K562 (cell line): ENCODE data around the gene UNC45B. TPM values are rescaled to one million over a fixed set of nuclear protein-coding genes. Genes with fewer than 3 reads are reported as not detected.

Experiments
- GABPB2 ChIP-seq: fragments of 250-450 bp; sonication (Bioruptor Pico); conservative IDR thresholded peaks from 2 replicates; pipeline ENCODE4 v1.5.1; 2021; ENCODE audit warnings: mild to moderate bottlenecking
- HNRNPH1 ChIP-seq: fragments of 200-400 bp; formaldehyde crosslinking; optimal IDR thresholded peaks from 2 replicates; pipeline ENCODE3; 2017; ENCODE audit warnings: low read depth, mild to moderate bottlenecking, low read length, moderate library complexity
- ILF3 ChIP-seq: fragments of 450-650 bp; IDR thresholded peaks from 2 replicates; pipeline ENCODE4 v1.6.1; 2018; ENCODE audit warnings: antibody characterized with exemption, mild to moderate bottlenecking, moderate library complexity, borderline replicate concordance
- KDM2B ChIP-seq: fragments of 250-450 bp; sonication (Bioruptor Pico); IDR thresholded peaks from 2 replicates; pipeline ENCODE4 v1.8.0; 2021; ENCODE audit warnings: mild to moderate bottlenecking, moderate library complexity
- LARP7 ChIP-seq: fragments of 450-650 bp; IDR thresholded peaks from 2 replicates; pipeline ENCODE4 v1.6.1; 2016
- NCOA1 ChIP-seq: fragments of 450-650 bp; IDR thresholded peaks from 2 replicates; pipeline ENCODE4 v1.6.1; 2016; ENCODE audit warnings: low read depth
- NCOR1 ChIP-seq: fragments of 450-650 bp; IDR thresholded peaks from 2 replicates; pipeline ENCODE4 v1.6.1; 2016; ENCODE audit warnings: mild to moderate bottlenecking, moderate library complexity
- NFE2 ChIP-seq: IDR thresholded peaks from 2 replicates; pipeline ENCODE4 v1.6.1; 2014; ENCODE audit warnings: antibody characterized with exemption, low read depth
- RFX5 ChIP-seq: IDR thresholded peaks from 2 replicates; pipeline ENCODE4 v1.6.1; 2011; ENCODE audit warnings: low read depth, mild to moderate bottlenecking, improper control_type of control experiment, low read length
- SAFB ChIP-seq: fragments of 200-400 bp; formaldehyde crosslinking; IDR thresholded peaks from 2 replicates; pipeline ENCODE4 v1.6.1; 2017; ENCODE audit warnings: low read depth, low read length, borderline replicate concordance
- SNIP1 ChIP-seq: fragments of 450-650 bp; IDR thresholded peaks from 2 replicates; pipeline ENCODE4 v1.7.1; 2017; ENCODE audit warnings: low read depth, mild to moderate bottlenecking
- ZC3H11A ChIP-seq: IDR thresholded peaks from 2 replicates; pipeline ENCODE4 v1.6.1; 2012; ENCODE audit warnings: low read depth, low read length, improper control_type of control experiment
- ZNF224 ChIP-seq: sonication (generic); formaldehyde crosslinking; IDR thresholded peaks from 2 replicates; pipeline ENCODE4 v1.8.0; 2022; ENCODE audit warnings: mild to moderate bottlenecking, missing genetic modification reagents
- ZNF23 ChIP-seq: fragments of 250-450 bp; sonication (Bioruptor Pico); IDR thresholded peaks from 2 replicates; pipeline ENCODE4 v1.4.0; 2020; ENCODE audit warnings: mild to moderate bottlenecking
- polyA plus RNA-seq, 8 experiments: library from polyadenylated mRNA; depleted of rRNA in 4 of 8; stranded (reverse) in 5 of 8; unstranded in 3 of 8; fragments of >200 nt; fragmentation: Nextera tagmentation in 2 of 8; fragmentation: Illumina TruSeq in 1 of 8; extraction: Ambion mirVana in 2 of 8; extraction: Trizol in 1 of 8; gene quantifications; 2 replicates each; pipeline versions ENCODE4 v1.2.1 to v1.2.3, GENCODE V29; 2011 to 2014; ENCODE audit warnings: inconsistent platforms in 1 of 8, missing spikeins in 1 of 8
- total RNA-seq, 7 experiments: library from RNA; depleted of rRNA in 6 of 7; stranded (reverse); fragments of >200 nt in 6 of 7; fragmentation: Illumina TruSeq in 2 of 7; extraction: Trizol in 2 of 7; gene quantifications; 2 replicates each; pipeline versions ENCODE4 v1.2.1 to v1.2.3, GENCODE V29; 2011 to 2021; ENCODE audit warnings: low replicate concordance in 1 of 7
- TF ChIP-seq, protein P1 (sequence below), 2 experiments: fragments of 450-650 bp in 1 of 2; sonication (generic) in 1 of 2; formaldehyde crosslinking in 1 of 2; IDR thresholded peaks; 2 replicates each; pipeline versions ENCODE4 v1.7.1 to v1.9.0; 2016 to 2022; ENCODE audit warnings: inconsistent platforms in 1 of 2, mild to moderate bottlenecking in 1 of 2, missing genetic modification reagents in 1 of 2
- TF ChIP-seq, protein P2 (sequence below): fragments of 450-650 bp; IDR thresholded peaks from 2 replicates; pipeline ENCODE4 v1.6.1; 2014; ENCODE audit warnings: low read depth, mild to moderate bottlenecking, moderate library complexity, borderline replicate concordance
- TF ChIP-seq, protein P3 (sequence below): fragments of 250-450 bp; sonication (Bioruptor Pico); IDR thresholded peaks from 2 replicates; pipeline ENCODE4 v1.4.0; 2020

UNC45B gene
- total and polyA plus RNA-seq, 9 of the 15 experiments (the other 6 are each of a cell fraction or from before 2014, with no cell fraction given), result not detected

DNA sequence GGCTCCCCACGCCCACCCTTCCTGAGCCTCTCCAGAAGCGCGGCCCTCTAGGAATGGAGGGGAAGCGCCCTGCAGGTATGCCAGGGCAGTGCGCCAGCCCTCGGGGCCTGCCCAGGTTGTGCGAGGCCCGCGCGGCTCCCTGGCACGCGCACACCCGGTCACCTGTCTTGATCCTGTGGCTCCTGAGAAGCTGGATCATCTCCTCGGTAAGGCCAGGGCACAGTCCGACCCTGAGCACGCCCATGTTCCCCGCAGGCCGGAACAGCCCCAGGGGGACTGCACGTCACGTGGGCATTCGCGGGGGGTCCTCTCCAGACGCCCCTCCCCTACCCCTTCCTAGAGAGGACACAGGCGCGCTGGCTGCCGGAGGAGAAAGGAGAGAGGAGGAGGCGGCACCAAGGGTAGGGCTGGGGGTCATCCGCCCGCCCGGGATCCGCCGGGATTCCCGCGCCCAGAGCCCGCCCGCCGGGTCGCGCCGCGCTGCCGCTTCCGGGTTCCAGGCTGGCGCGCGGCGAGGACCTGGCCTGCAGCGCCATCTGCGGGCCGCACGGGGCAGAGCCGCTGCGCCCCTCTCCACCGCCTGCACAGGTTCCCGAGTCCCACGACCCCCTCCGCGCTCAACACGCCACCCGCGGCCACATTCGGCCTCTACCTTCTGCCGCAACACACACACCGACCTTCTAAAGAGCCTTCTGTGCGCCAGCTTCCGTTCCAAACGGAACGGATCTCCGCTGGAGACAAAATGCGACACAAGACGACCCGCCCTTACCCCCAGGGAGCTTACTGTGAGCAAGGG is 28.0 kb upstream of the UNC45B start, which contains the start of gene RAD51D (continued):
- no peak for TF ChIP-seq NCOA1
- TF ChIP-seq SAFB, result peak; percentile 55; the same call in 1 of the 2 replicates
- TF ChIP-seq, protein P1, sequence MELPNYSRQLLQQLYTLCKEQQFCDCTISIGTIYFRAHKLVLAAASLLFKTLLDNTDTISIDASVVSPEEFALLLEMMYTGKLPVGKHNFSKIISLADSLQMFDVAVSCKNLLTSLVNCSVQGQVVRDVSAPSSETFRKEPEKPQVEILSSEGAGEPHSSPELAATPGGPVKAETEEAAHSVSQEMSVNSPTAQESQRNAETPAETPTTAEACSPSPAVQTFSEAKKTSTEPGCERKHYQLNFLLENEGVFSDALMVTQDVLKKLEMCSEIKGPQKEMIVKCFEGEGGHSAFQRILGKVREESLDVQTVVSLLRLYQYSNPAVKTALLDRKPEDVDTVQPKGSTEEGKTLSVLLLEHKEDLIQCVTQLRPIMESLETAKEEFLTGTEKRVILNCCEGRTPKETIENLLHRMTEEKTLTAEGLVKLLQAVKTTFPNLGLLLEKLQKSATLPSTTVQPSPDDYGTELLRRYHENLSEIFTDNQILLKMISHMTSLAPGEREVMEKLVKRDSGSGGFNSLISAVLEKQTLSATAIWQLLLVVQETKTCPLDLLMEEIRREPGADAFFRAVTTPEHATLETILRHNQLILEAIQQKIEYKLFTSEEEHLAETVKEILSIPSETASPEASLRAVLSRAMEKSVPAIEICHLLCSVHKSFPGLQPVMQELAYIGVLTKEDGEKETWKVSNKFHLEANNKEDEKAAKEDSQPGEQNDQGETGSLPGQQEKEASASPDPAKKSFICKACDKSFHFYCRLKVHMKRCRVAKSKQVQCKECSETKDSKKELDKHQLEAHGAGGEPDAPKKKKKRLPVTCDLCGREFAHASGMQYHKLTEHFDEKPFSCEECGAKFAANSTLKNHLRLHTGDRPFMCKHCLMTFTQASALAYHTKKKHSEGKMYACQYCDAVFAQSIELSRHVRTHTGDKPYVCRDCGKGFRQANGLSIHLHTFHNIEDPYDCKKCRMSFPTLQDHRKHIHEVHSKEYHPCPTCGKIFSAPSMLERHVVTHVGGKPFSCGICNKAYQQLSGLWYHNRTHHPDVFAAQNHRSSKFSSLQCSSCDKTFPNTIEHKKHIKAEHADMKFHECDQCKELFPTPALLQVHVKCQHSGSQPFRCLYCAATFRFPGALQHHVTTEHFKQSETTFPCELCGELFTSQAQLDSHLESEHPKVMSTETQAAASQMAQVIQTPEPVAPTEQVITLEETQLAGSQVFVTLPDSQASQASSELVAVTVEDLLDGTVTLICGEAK (IDR thresholded peaks at IDR 0.05), result 0 out of 2 replicates have a peak, but pooled peaks have one; percentile 26
- TF ChIP-seq, protein P1 (CRISPR knock-in tag; IDR thresholded peaks at IDR 0.05), result no peak
- no peak for TF ChIP-seq HNRNPH1
- no peak for TF ChIP-seq GABPB2
- TF ChIP-seq RFX5, result no peak
- TF ChIP-seq ILF3, result no peak; the same call in 1 of the 2 replicates
- TF ChIP-seq SNIP1, result no peak
- TF ChIP-seq LARP7, result no peak
- no peak for TF ChIP-seq NFE2
- no peak for TF ChIP-seq ZNF224
- TF ChIP-seq NCOR1, result no peak
- TF ChIP-seq KDM2B (CRISPR knock-in tag), result no peak
- TF ChIP-seq, protein P2, sequence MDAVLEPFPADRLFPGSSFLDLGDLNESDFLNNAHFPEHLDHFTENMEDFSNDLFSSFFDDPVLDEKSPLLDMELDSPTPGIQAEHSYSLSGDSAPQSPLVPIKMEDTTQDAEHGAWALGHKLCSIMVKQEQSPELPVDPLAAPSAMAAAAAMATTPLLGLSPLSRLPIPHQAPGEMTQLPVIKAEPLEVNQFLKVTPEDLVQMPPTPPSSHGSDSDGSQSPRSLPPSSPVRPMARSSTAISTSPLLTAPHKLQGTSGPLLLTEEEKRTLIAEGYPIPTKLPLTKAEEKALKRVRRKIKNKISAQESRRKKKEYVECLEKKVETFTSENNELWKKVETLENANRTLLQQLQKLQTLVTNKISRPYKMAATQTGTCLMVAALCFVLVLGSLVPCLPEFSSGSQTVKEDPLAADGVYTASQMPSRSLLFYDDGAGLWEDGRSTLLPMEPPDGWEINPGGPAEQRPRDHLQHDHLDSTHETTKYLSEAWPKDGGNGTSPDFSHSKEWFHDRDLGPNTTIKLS, result peak; percentile 78
- TF ChIP-seq ZC3H11A, result no peak
- no peak for TF ChIP-seq ZNF23 (CRISPR knock-in tag)
- TF ChIP-seq, protein P3, sequence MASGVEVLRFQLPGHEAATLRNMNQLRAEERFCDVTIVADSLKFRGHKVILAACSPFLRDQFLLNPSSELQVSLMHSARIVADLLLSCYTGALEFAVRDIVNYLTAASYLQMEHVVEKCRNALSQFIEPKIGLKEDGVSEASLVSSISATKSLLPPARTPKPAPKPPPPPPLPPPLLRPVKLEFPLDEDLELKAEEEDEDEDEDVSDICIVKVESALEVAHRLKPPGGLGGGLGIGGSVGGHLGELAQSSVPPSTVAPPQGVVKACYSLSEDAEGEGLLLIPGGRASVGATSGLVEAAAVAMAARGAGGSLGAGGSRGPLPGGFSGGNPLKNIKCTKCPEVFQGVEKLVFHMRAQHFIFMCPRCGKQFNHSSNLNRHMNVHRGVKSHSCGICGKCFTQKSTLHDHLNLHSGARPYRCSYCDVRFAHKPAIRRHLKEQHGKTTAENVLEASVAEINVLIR (CRISPR knock-in tag), result no peak
